ENCODE data around the gene SURF2. TPM values are rescaled to one million over a fixed set of nuclear protein-coding genes. Genes with fewer than 3 reads are reported as not detected.

SURF2 gene
- total RNA-seq, 2 donors from 2014 or later: 16.4 to 57.6 TPM

- no peak for DNase-seq (ENCODE audit: low spot score)
- Histone ChIP-seq H3K36me3 (no peaks in the 10 kb centered on the region), H3K27ac (no peak overlapping the region), H3K9me3 (no peaks in the 10 kb centered on the region), H3K4me1 (replicated peaks) (peaks cover 29% of the 10 kb centered on the region), H3K4me3 (no peak overlapping the region), H3K27me3 (replicated peaks; ENCODE audit: insufficient read depth) (no peaks in the 10 kb centered on the region)
- WGBS: 93% methylated on average over 11 of the region's 11 CpGs
- TF ChIP-seq POLR2AphosphoS5 (IDR thresholded peaks at IDR 0.05) (no peak), CTCF (IDR thresholded peaks at IDR 0.05) (no peak), POLR2A (IDR thresholded peaks at IDR 0.05) (no peak)
- intact Hi-C loops (cut with DNase I): no loop called here
These were observed 10.1 kb downstream of the SURF2 start for GRCh38 chr9:133366435-133366834.

- no peak overlapping the region for H3K27ac ChIP-seq
- no peaks in the 10 kb centered on the region for H3K36me3 ChIP-seq
- H3K9me3 ChIP-seq: no peaks in the 10 kb centered on the region
- intact Hi-C loops (cut with DNase I): no loop called here
- 94% methylated on average over 22 of the region's 22 CpGs for WGBS
- no peak for TF ChIP-seq POLR2A (IDR thresholded peaks at IDR 0.05)
- TF ChIP-seq CTCF (IDR thresholded peaks at IDR 0.05): no peak
- TF ChIP-seq POLR2AphosphoS5 (IDR thresholded peaks at IDR 0.05): no peak
- DNase-seq (ENCODE audit: low spot score): no peak
- no peak overlapping the region for H3K4me3 ChIP-seq
- no peaks in the 10 kb centered on the region for H3K27me3 ChIP-seq (replicated peaks; ENCODE audit: insufficient read depth)
- peaks cover 36% of the 10 kb centered on the region for H3K4me1 ChIP-seq (replicated peaks)
These were observed 10.9 kb downstream of the SURF2 start for GRCh38 chr9:133367221-133367620.

- no peaks in the 10 kb centered on the region for H3K27me3 ChIP-seq (replicated peaks; ENCODE audit: insufficient read depth)
- intact Hi-C loops (cut with DNase I): no loop called here
- H3K9me3 ChIP-seq: no peaks in the 10 kb centered on the region
- TF ChIP-seq POLR2A (IDR thresholded peaks at IDR 0.05) (no peak), CTCF (IDR thresholded peaks at IDR 0.05) (no peak), POLR2AphosphoS5 (IDR thresholded peaks at IDR 0.05) (no peak)
- DNase-seq (ENCODE audit: low spot score): no peak
- H3K4me3 ChIP-seq: no peak overlapping the region
- WGBS: 85% methylated on average over 10 of the region's 10 CpGs
- H3K27ac ChIP-seq: no peak overlapping the region
- H3K36me3 ChIP-seq: no peaks in the 10 kb centered on the region
- H3K4me1 ChIP-seq (replicated peaks): peaks cover 33% of the 10 kb centered on the region
These were observed 11.4 kb downstream of the SURF2 start for GRCh38 chr9:133367778-133368177.

GRCh38 chr9:133368249-133368881 is 12.0 kb downstream of the SURF2 start:
- TF ChIP-seq POLR2A (IDR thresholded peaks at IDR 0.05) (no peak), CTCF (IDR thresholded peaks at IDR 0.05) (no peak), POLR2AphosphoS5 (IDR thresholded peaks at IDR 0.05) (peak; percentile 18)
- WGBS: 36% methylated on average over 18 of the region's 18 CpGs
- Histone ChIP-seq H3K9me3 (no peaks in the 10 kb centered on the region), H3K27me3 (replicated peaks; ENCODE audit: insufficient read depth) (no peaks in the 10 kb centered on the region), H3K27ac (no peak overlapping the region), H3K4me1 (replicated peaks) (peaks cover 33% of the 10 kb centered on the region), H3K4me3 (no peak overlapping the region), H3K36me3 (no peaks in the 10 kb centered on the region)
- intact Hi-C loops (cut with DNase I): no loop called here
- no peak for DNase-seq (ENCODE audit: low spot score)

- intact Hi-C loops (cut with DNase I): no loop called here
- 78% methylated on average over 6 of the region's 6 CpGs for WGBS
- no peak overlapping the region for H3K27ac ChIP-seq
These were observed 13.1 kb downstream of the SURF2 start for GRCh38 chr9:133369422-133369821.

More at GRCh38 chr9:133369422-133369821, 13.1 kb downstream of the SURF2 start:
- TF ChIP-seq POLR2AphosphoS5 (IDR thresholded peaks at IDR 0.05): no peak
- no peak for TF ChIP-seq CTCF (IDR thresholded peaks at IDR 0.05)
- peaks cover 33% of the 10 kb centered on the region for H3K4me1 ChIP-seq (replicated peaks)
- DNase-seq (ENCODE audit: low spot score): no peak
- H3K36me3 ChIP-seq: no peaks in the 10 kb centered on the region
- H3K9me3 ChIP-seq: no peaks in the 10 kb centered on the region
- H3K4me3 ChIP-seq: no peak overlapping the region
- no peaks in the 10 kb centered on the region for H3K27me3 ChIP-seq (replicated peaks; ENCODE audit: insufficient read depth)
